Common myeloid progenitor, CD34-positive (primary cell): ENCODE measurements around the gene SLC6A9.
A peak's percentile ranks its signal among the peaks of the same experiment; 100 is the strongest.

Experiments used
- CTCF ChIA-PET: fragments of 350-600 bp; sonication (Branson Sonifier 250); formaldehyde crosslinking; loops from one replicate; lab custom pipeline; 2021; ENCODE audit warnings: antibody characterized with exemption; lab: Charles Lee
- POLR2A ChIA-PET: fragments of 350-600 bp; sonication (Branson Sonifier 250); formaldehyde crosslinking; loops from one replicate; lab custom pipeline; 2021; ENCODE audit warnings: antibody characterized with exemption; lab: Charles Lee
- DNase-seq, 3 donors: peaks; one replicate each; pipeline versions ENCODE4 v3.0.0 to v3.0.0-alpha.2; 2013
- H3K27ac ChIP-seq, 2 experiments: 1 replicate in 1 of 2; 2 replicates in 1 of 2; pipeline ENCODE4 v1.7.0; 2013; ENCODE audit warnings: inconsistent platforms in 2 of 2, low read length in 2 of 2, mild to moderate bottlenecking in 2 of 2, low read depth in 1 of 2, moderate library complexity in 1 of 2; ENCODE audit not compliant: severe bottlenecking in 2 of 2, insufficient read depth in 1 of 2, poor library complexity in 1 of 2
- H3K27me3 ChIP-seq, 5 experiments: replicated peaks in 2 of 5; 1 replicate in 3 of 5; 2 replicates in 2 of 5; pipeline versions ENCODE4 v1.6.1 to v1.7.0; 2013; ENCODE audit warnings: low read length in 4 of 5, mild to moderate bottlenecking in 2 of 5, moderate library complexity in 2 of 5, inconsistent platforms in 1 of 5; ENCODE audit not compliant: insufficient read depth in 5 of 5, control insufficient read depth in 4 of 5
- H3K36me3 ChIP-seq, 4 experiments: 1 replicate in 2 of 4; 2 replicates in 2 of 4; pipeline versions ENCODE4 v1.6.1 to v1.7.0; 2013; ENCODE audit warnings: low read length in 3 of 4, control low read depth in 1 of 4, mild to moderate bottlenecking in 1 of 4; ENCODE audit not compliant: control insufficient read depth in 4 of 4, insufficient read depth in 4 of 4
- H3K4me1 ChIP-seq, 4 experiments: 1 replicate in 3 of 4; 2 replicates in 1 of 4; pipeline versions ENCODE4 v1.6.1 to v1.7.1; 2013; ENCODE audit warnings: low read length in 3 of 4, mild to moderate bottlenecking in 3 of 4, control low read depth in 1 of 4, inconsistent platforms in 1 of 4, moderate library complexity in 1 of 4; ENCODE audit not compliant: control insufficient read depth in 4 of 4, insufficient read depth in 4 of 4; ENCODE audit errors: control extremely low read depth in 1 of 4
- H3K4me3 ChIP-seq, 7 experiments: 1 replicate in 4 of 7; 2 replicates in 3 of 7; pipeline versions ENCODE4 v1.5.1 to v1.7.0; 2013; ENCODE audit warnings: mild to moderate bottlenecking in 7 of 7, low read length in 6 of 7, moderate library complexity in 6 of 7, inconsistent platforms in 2 of 7, low read depth in 2 of 7, control low read depth in 1 of 7; ENCODE audit not compliant: insufficient read depth in 4 of 7, control insufficient read depth in 1 of 7; ENCODE audit errors: extremely low read depth in 1 of 7
- H3K9me3 ChIP-seq, 5 experiments: 1 replicate in 4 of 5; 2 replicates in 1 of 5; pipeline versions ENCODE4 v1.6.1 to v1.7.1; 2013; ENCODE audit warnings: low read length in 4 of 5, mild to moderate bottlenecking in 2 of 5, inconsistent platforms in 1 of 5, low read depth in 1 of 5, moderate library complexity in 1 of 5; ENCODE audit not compliant: control insufficient read depth in 4 of 5, insufficient read depth in 2 of 5; ENCODE audit errors: control extremely low read depth in 1 of 5
- WGBS: methylation state at CpG from one replicate; pipeline ENCODE4 v1.1.5; 2013; ENCODE audit not compliant: insufficient coverage; 5-methylcytosine and 5-hydroxymethylcytosine counted together

SLC6A9 gene

GRCh38 chr1:44015206-44015605, 16.1 kb downstream of the SLC6A9 start:
- Histone ChIP-seq H3K27me3 (no peaks in the 10 kb centered on the region), H3K27ac (no peak overlapping the region), H3K4me3 (no peak overlapping the region), H3K36me3 (no peaks in the 10 kb centered on the region), H3K4me1 (peaks cover 0 to 32% (median 24%) of the 10 kb centered on the region in 4 experiments), H3K9me3 (no peaks in the 10 kb centered on the region)
- POLR2A ChIA-PET = no interaction called here
- CTCF ChIA-PET = interaction anchor here (1.3 to 6.9 kb wide), 4 partner anchors 10 to 33 kb away, joined by 3 to 51 read pairs (median 23); no protein-coding TSS in a partner anchor
- 100% methylated on average over 3 of the region's 3 CpGs for WGBS
- no peak for DNase-seq

GRCh38 chr1:44014365-44015104, 16.7 kb downstream of the SLC6A9 start:
- CTCF ChIA-PET = interaction anchor here (0.6 to 6.9 kb wide), 9 partner anchors 9 to 557 kb away, joined by 3 to 51 read pairs (median 4); no protein-coding TSS in a partner anchor
- Histone ChIP-seq H3K36me3 (no peaks in the 10 kb centered on the region), H3K27me3 (no peaks in the 10 kb centered on the region), H3K27ac (no peak overlapping the region), H3K4me1 (peaks cover 0 to 32% (median 24%) of the 10 kb centered on the region in 4 experiments), H3K9me3 (no peaks in the 10 kb centered on the region), H3K4me3 (no peak overlapping the region)
- DNase-seq = no peak
- POLR2A ChIA-PET = no interaction called here
- 96% methylated on average over 6 of the region's 8 CpGs for WGBS

- peak in 1 of 3 donors; percentile 16 for DNase-seq
- ChIA-PET POLR2A (no interaction called here), CTCF (interaction anchor here (0.6 to 6.9 kb wide), 9 partner anchors 9 to 558 kb away, joined by 3 to 51 read pairs (median 4); no protein-coding TSS in a partner anchor)
- WGBS = 85% methylated on average over 5 of the region's 5 CpGs
- Histone ChIP-seq H3K36me3 (no peaks in the 10 kb centered on the region), H3K4me3 (no peak overlapping the region), H3K4me1 (peaks cover 0 to 32% (median 24%) of the 10 kb centered on the region in 4 experiments), H3K27ac (no peak overlapping the region), H3K9me3 (no peaks in the 10 kb centered on the region), H3K27me3 (no peaks in the 10 kb centered on the region)
These were observed 17.3 kb downstream of the SLC6A9 start for GRCh38 chr1:44013949-44014348.

- H3K4me3 ChIP-seq = no peak overlapping the region
- 11% methylated on average over 13 of the region's 13 CpGs for WGBS
These were observed 18.2 kb downstream of the SLC6A9 start for GRCh38 chr1:44012941-44013609.

GRCh38 chr1:44012404-44012803, 18.9 kb downstream of the SLC6A9 start:
- CTCF ChIA-PET = interaction anchor here (1.8 to 6.9 kb wide), 3 partner anchors 7 to 22 kb away, joined by 7 to 51 read pairs (median 41); partner anchors contain the start of gene SLC6A9
- WGBS = 100% methylated on average over 1 of the region's 2 CpGs
- H3K4me3 ChIP-seq = no peak overlapping the region
- no peaks in the 10 kb centered on the region for H3K9me3 ChIP-seq
- H3K4me1 ChIP-seq = peaks cover 0 to 32% (median 24%) of the 10 kb centered on the region in 4 experiments
- no peaks in the 10 kb centered on the region for H3K27me3 ChIP-seq
- peak in 1 of 3 donors; percentile 11 for DNase-seq
- POLR2A ChIA-PET = no interaction called here
- H3K36me3 ChIP-seq = no peaks in the 10 kb centered on the region
- H3K27ac ChIP-seq = no peak overlapping the region

More at GRCh38 chr1:44012941-44013609, 18.2 kb downstream of the SLC6A9 start:
- Histone ChIP-seq H3K36me3 (no peaks in the 10 kb centered on the region), H3K27me3 (no peaks in the 10 kb centered on the region), H3K4me1 (peaks cover 0 to 32% (median 24%) of the 10 kb centered on the region in 4 experiments), H3K27ac (no peak overlapping the region), H3K9me3 (no peaks in the 10 kb centered on the region)
- ChIA-PET CTCF (interaction anchor here (0.8 to 6.9 kb wide), 6 partner anchors 8 to 35 kb away, joined by 3 to 51 read pairs (median 6); partner anchors contain the start of gene SLC6A9), POLR2A (no interaction called here)
- peak in 2 of 3 donors; percentile 72 to 78 for DNase-seq

GRCh38 chr1:44010935-44011471, 20.3 kb downstream of the SLC6A9 start:
- ChIA-PET POLR2A (no interaction called here), CTCF (interaction anchor here (0.6 to 5.8 kb wide), 8 partner anchors 12 to 67 kb away, joined by 3 to 41 read pairs (median 3); no protein-coding TSS in a partner anchor)
- Histone ChIP-seq H3K4me3 (no peak overlapping the region), H3K4me1 (peaks cover 0 to 32% (median 24%) of the 10 kb centered on the region in 4 experiments), H3K36me3 (no peaks in the 10 kb centered on the region), H3K27me3 (no peaks in the 10 kb centered on the region), H3K27ac (no peak overlapping the region), H3K9me3 (no peaks in the 10 kb centered on the region)
- WGBS = 82% methylated on average over 4 of the region's 11 CpGs
- no peak for DNase-seq
